Body of pancreas (tissue), 4 donors: Measurements from ENCODE around the gene COBL.

ENCODE experiments used
- CTCF ChIP-seq, 7 experiments: fragments of 450-650 bp in 4 of 7; fragments of 200-600 bp in 3 of 7; sonication (generic) in 3 of 7; IDR thresholded peaks; one replicate each; pipeline ENCODE4 v1.5.1; 2016 to 2019; ENCODE audit warnings: antibody characterized with exemption in 7 of 7
- POLR2A ChIP-seq, 3 donors: fragments of 450-650 bp; IDR thresholded peaks; one replicate each; pipeline ENCODE4 v1.6.1; 2016; ENCODE audit warnings: antibody characterized with exemption in 3 of 3, mild to moderate bottlenecking in 2 of 3

GRCh38 chr7:51043461-51043860 lies 273.1 kb downstream of the COBL start:
- TF ChIP-seq CTCF (IDR thresholded peaks at IDR 0.05) (no peak), POLR2A (IDR thresholded peaks at IDR 0.05) (no peak)
